SK-N-SH treated with all-trans-retinoic acid at 6 μM for 48 hours (cell line): ENCODE measurements around the gene ZNF426.
"Not testable (repeated sequence)": the region's sequence is repeated elsewhere in the genome, so short reads cannot be mapped to it uniquely, and the experiment has no call there.

Experiments used
- ARNTL ChIP-seq: fragments of 450-650 bp; formaldehyde crosslinking; IDR thresholded peaks from 2 replicates; pipeline ENCODE4 v1.5.0; 2020; ENCODE audit warnings: low read depth, mild to moderate bottlenecking, moderate library complexity, borderline replicate concordance
- BACH2 ChIP-seq: fragments of 250-450 bp; sonication (Bioruptor Pico); IDR thresholded peaks from 2 replicates; pipeline ENCODE4 v1.9.0; 2021; ENCODE audit warnings: mild to moderate bottlenecking, borderline replicate concordance
- CSDC2 ChIP-seq: fragments of 250-450 bp; sonication (Bioruptor Pico); IDR thresholded peaks from 2 replicates; pipeline ENCODE4 v1.5.0; 2020; ENCODE audit warnings: mild to moderate bottlenecking, moderate library complexity
- CSRNP3 ChIP-seq: fragments of 250-450 bp; sonication (Bioruptor Pico); IDR thresholded peaks from 2 replicates; pipeline ENCODE4 v1.5.1; 2021; ENCODE audit warnings: mild to moderate bottlenecking, moderate library complexity
- ISL1 ChIP-seq: fragments of 250-450 bp; sonication (Bioruptor Pico); IDR thresholded peaks from 2 replicates; pipeline ENCODE4 v2.1.2; 2022; ENCODE audit warnings: mild to moderate bottlenecking, moderate library complexity
- PATZ1 ChIP-seq: fragments of 250-450 bp; sonication (Bioruptor Pico); IDR thresholded peaks from 2 replicates; pipeline ENCODE4 v1.8.0; 2020; ENCODE audit warnings: mild to moderate bottlenecking, moderate library complexity, borderline replicate concordance
- RARB ChIP-seq: fragments of 250-450 bp; sonication (Bioruptor Pico); IDR thresholded peaks from 2 replicates; pipeline ENCODE4 v1.8.0; 2021; ENCODE audit warnings: mild to moderate bottlenecking, moderate library complexity
- TSHZ2 ChIP-seq: fragments of 250-450 bp; sonication (Bioruptor Pico); IDR thresholded peaks from 2 replicates; pipeline ENCODE4 v1.5.0; 2020; ENCODE audit warnings: mild to moderate bottlenecking, moderate library complexity
- ZC3H10 ChIP-seq: fragments of 250-450 bp; sonication (Bioruptor Pico); IDR thresholded peaks from 2 replicates; pipeline ENCODE4 v1.5.1; 2021; ENCODE audit warnings: mild to moderate bottlenecking, moderate library complexity
- ZFP3 ChIP-seq: fragments of 250-450 bp; sonication (Bioruptor Pico); IDR thresholded peaks from 2 replicates; pipeline ENCODE4 v1.5.0; 2020; ENCODE audit warnings: mild to moderate bottlenecking, moderate library complexity
- ZNF8 ChIP-seq: fragments of 450-650 bp; formaldehyde crosslinking; IDR thresholded peaks from 2 replicates; pipeline ENCODE4 v1.5.0; 2020; ENCODE audit warnings: mild to moderate bottlenecking, moderate library complexity

GRCh38 chr19:9539201-9539600 lies 756 bp upstream of the ZNF426 start:
- TF ChIP-seq CSDC2 (CRISPR knock-in tag); PATZ1 (CRISPR knock-in tag); ZC3H10 (CRISPR knock-in tag); CSRNP3 (CRISPR knock-in tag); ISL1; ZNF8; ARNTL (CRISPR knock-in tag); ZFP3 (CRISPR knock-in tag); RARB; TSHZ2 (CRISPR knock-in tag); BACH2 (CRISPR knock-in tag): not testable (repeated sequence)
